Body of pancreas (tissue), 4 donors: ENCODE measurements around the gene GATAD2A. TPM values are rescaled to one million over a fixed set of nuclear protein-coding genes. Genes with fewer than 3 reads are reported as not detected.

Source experiments
- ATAC-seq: fragments of 150-250 bp; one replicate; pipeline ENCODE4 v1.9.1; 2016
- DNase-seq, 4 donors: peaks; one replicate each; pipeline ENCODE4 v3.0.0-alpha.2; 2019
- H3K27ac ChIP-seq, 4 donors: fragments of 200-600 bp; sonication (generic); 1 replicate in 3 of 4; 2 replicates in 1 of 4; pipeline versions ENCODE4 v1.5.1 to v1.6.1; 2016 to 2019; ENCODE audit warnings: mild to moderate bottlenecking in 1 of 4, mixed read lengths in 1 of 4, moderate library complexity in 1 of 4
- H3K27me3 ChIP-seq, 2 donors: fragments of 200-600 bp; sonication (generic); one replicate each; pipeline ENCODE4 v1.6.0; 2016; ENCODE audit warnings: mild to moderate bottlenecking in 1 of 2
- H3K36me3 ChIP-seq, 2 donors: fragments of 200-600 bp; sonication (generic); replicated peaks in 1 of 2; 2 replicates each; pipeline ENCODE4 v1.5.1; 2016; ENCODE audit warnings: low read depth in 2 of 2; ENCODE audit not compliant: insufficient read depth in 1 of 2
- H3K4me1 ChIP-seq: fragments of 200-600 bp; sonication (generic); one replicate; pipeline ENCODE4 v1.6.0; 2016
- H3K4me3 ChIP-seq, 2 donors: fragments of 200-600 bp; sonication (generic); 1 replicate in 1 of 2; 2 replicates in 1 of 2; pipeline ENCODE4 v1.5.1; 2016 to 2019
- H3K9me3 ChIP-seq, 3 donors: fragments of 200-600 bp; sonication (generic); 1 replicate in 2 of 3; 2 replicates in 1 of 3; pipeline ENCODE4 v1.5.1; 2016
- CTCF ChIP-seq, 7 experiments: fragments of 450-650 bp in 4 of 7; fragments of 200-600 bp in 3 of 7; sonication (generic) in 3 of 7; IDR thresholded peaks; one replicate each; pipeline ENCODE4 v1.5.1; 2016 to 2019; ENCODE audit warnings: antibody characterized with exemption in 7 of 7
- POLR2A ChIP-seq, 3 donors: fragments of 450-650 bp; IDR thresholded peaks; one replicate each; pipeline ENCODE4 v1.6.1; 2016; ENCODE audit warnings: antibody characterized with exemption in 3 of 3, mild to moderate bottlenecking in 2 of 3
- WGBS, 2 donors: methylation state at CpG; one replicate each; pipeline ENCODE4 v1.1.5; 2017; 5-methylcytosine and 5-hydroxymethylcytosine counted together
- intact Hi-C: fragments of 100-400 bp; cut with DNase I; formaldehyde crosslinking; loops from one replicate; pipeline ENCODE4 v1.15.1; 2023
- total RNA-seq, 2 donors: library from RNA; depleted of rRNA; stranded (reverse); fragments of >200 nt; gene quantifications; one replicate each; pipeline ENCODE4 v1.1.0, GENCODE V29; 2016

Gene GATAD2A
- total RNA-seq, result 10 to 100 TPM; 30.0 to 35.8 TPM

GRCh38 chr19:19404879-19405860, at the start of gene GATAD2A:
GATAD2A (plus strand) TSS chr19:19405675; CDS start chr19:19465346, 59,671 bp downstream.
- intact Hi-C loops, result no loop called here
- peak; percentile 93 to 96 (median 94) for DNase-seq
- no peaks in the 10 kb centered on the region for H3K9me3 ChIP-seq
- peaks cover 58% of the 10 kb centered on the region for H3K4me1 ChIP-seq
- no peaks in the 10 kb centered on the region for H3K36me3 ChIP-seq
- TF ChIP-seq CTCF (IDR thresholded peaks at IDR 0.05) (peak in 6 of 7 experiments; percentile 17 to 58 (median 38)), POLR2A (IDR thresholded peaks at IDR 0.05) (peak; percentile 53 to 63 (median 58))
- peak within 1 kb of the TSS; percentile 82 to 90 (median 87) for H3K27ac ChIP-seq
- no peaks in the 10 kb centered on the region for H3K27me3 ChIP-seq
- peak; percentile 87 for ATAC-seq
- WGBS, 2 donors, result 2 to 23% methylated on average over 4 to 86 of the region's 90 CpGs
- H3K4me3 ChIP-seq, result peak within 1 kb of the TSS; percentile 48 to 68

GRCh38 chr19:19356500-19356899, 49.0 kb upstream of the GATAD2A start:
- TF ChIP-seq POLR2A (IDR thresholded peaks at IDR 0.05), result no peak
- no peak for TF ChIP-seq CTCF (IDR thresholded peaks at IDR 0.05)
- DNase-seq (no peak), ATAC-seq (no peak)
- Histone ChIP-seq H3K27me3 (no peaks in the 10 kb centered on the region), H3K4me3 (no peak overlapping the region), H3K27ac (no peak overlapping the region), H3K9me3 (no peaks in the 10 kb centered on the region), H3K36me3 (peaks cover 21 to 31% of the 10 kb centered on the region in 2 donors), H3K4me1 (peaks cover 7% of the 10 kb centered on the region)
- intact Hi-C loops, result no loop called here
- 95 to 98% methylated on average over 11 of the region's 11 CpGs for WGBS, 2 donors

- intact Hi-C loops, result no loop called here
- Histone ChIP-seq H3K9me3 (no peaks in the 10 kb centered on the region), H3K36me3 (peaks cover 21 to 29% of the 10 kb centered on the region in 2 donors), H3K4me1 (peaks cover 7% of the 10 kb centered on the region), H3K4me3 (no peak overlapping the region), H3K27me3 (no peaks in the 10 kb centered on the region), H3K27ac (no peak overlapping the region)
- DNase-seq, result no peak
- TF ChIP-seq POLR2A (IDR thresholded peaks at IDR 0.05), result no peak
- TF ChIP-seq CTCF (IDR thresholded peaks at IDR 0.05), result no peak
- 93% methylated on average over 9 to 13 of the region's 13 CpGs for WGBS, 2 donors
- ATAC-seq, result no peak
Observed at GRCh38 chr19:19356901-19357566, 48.4 kb upstream of the GATAD2A start.

GRCh38 chr19:19361075-19361594, 44.3 kb upstream of the GATAD2A start:
- intact Hi-C loops, result no loop called here
- peak; percentile 85 for ATAC-seq

More at GRCh38 chr19:19361075-19361594, 44.3 kb upstream of the GATAD2A start:
- Histone ChIP-seq H3K4me3 (no peak overlapping the region), H3K36me3 (peaks cover 6% of the 10 kb centered on the region in 2 donors), H3K27me3 (no peaks in the 10 kb centered on the region), H3K27ac (peak overlapping the region in 2 of 4 donors; percentile 45), H3K4me1 (peaks cover 21% of the 10 kb centered on the region), H3K9me3 (no peaks in the 10 kb centered on the region)
- WGBS, 2 donors, result 11 to 15% methylated on average over 14 of the region's 14 CpGs
- DNase-seq, result peak; percentile 80 to 86 (median 84)
- no peak for TF ChIP-seq POLR2A (IDR thresholded peaks at IDR 0.05)
- peak; percentile 68 to 88 (median 82) for TF ChIP-seq CTCF (IDR thresholded peaks at IDR 0.05)
